MM.1S (cell line): Measurements from ENCODE around the gene CDK6.
A peak's percentile ranks its signal among the peaks of the same experiment; 100 is the strongest.

Source experiments
- DNase-seq: peaks from one replicate; pipeline ENCODE4 v3.0.0-alpha.2; 2015
- H2AFZ ChIP-seq: fragments of 300-600 bp; sonication (generic); 2 replicates; pipeline ENCODE4 v1.6.0; 2016; ENCODE audit warnings: antibody characterized with exemption, low read length
- H3F3A ChIP-seq: fragments of 300-600 bp; sonication (generic); 2 replicates; pipeline ENCODE4 v1.6.1; 2016; ENCODE audit warnings: mild to moderate bottlenecking, antibody characterized with exemption, low read length, moderate library complexity, mixed read lengths; ENCODE audit not compliant: insufficient read depth
- H3K27ac ChIP-seq: fragments of 300-600 bp; sonication (generic); 2 replicates; pipeline ENCODE4 v1.5.1; 2016; ENCODE audit warnings: mild to moderate bottlenecking, low read length
- H3K27me3 ChIP-seq: fragments of 300-600 bp; sonication (generic); replicated peaks from 2 replicates; pipeline ENCODE4 v1.6.0; 2016; ENCODE audit warnings: low read length; ENCODE audit not compliant: insufficient read depth
- H3K36me3 ChIP-seq: fragments of 300-600 bp; sonication (generic); replicated peaks from 2 replicates; pipeline ENCODE4 v1.6.1; 2016; ENCODE audit warnings: mild to moderate bottlenecking, low read length, mixed read lengths; ENCODE audit not compliant: insufficient read depth
- H3K4me1 ChIP-seq: fragments of 300-600 bp; sonication (generic); 2 replicates; pipeline ENCODE4 v1.6.1; 2016; ENCODE audit warnings: low read length, mixed read lengths
- H3K4me2 ChIP-seq: fragments of 300-600 bp; sonication (generic); 2 replicates; pipeline ENCODE4 v1.6.0; 2016; ENCODE audit warnings: low read depth, low read length
- H3K4me3 ChIP-seq: fragments of 300-600 bp; sonication (generic); 2 replicates; pipeline ENCODE4 v1.5.1; 2016; ENCODE audit warnings: low read length, mixed read lengths
- H3K79me2 ChIP-seq: fragments of 300-600 bp; sonication (generic); 2 replicates; pipeline ENCODE4 v1.6.1; 2016; ENCODE audit warnings: mixed run types, low read length, mixed read lengths
- H3K9ac ChIP-seq: fragments of 300-600 bp; sonication (generic); 2 replicates; pipeline ENCODE4 v1.6.1; 2016; ENCODE audit warnings: low read length, mixed read lengths
- H3K9me2 ChIP-seq: fragments of 300-600 bp; sonication (generic); replicated peaks from 2 replicates; pipeline ENCODE4 v1.6.1; 2016; ENCODE audit warnings: mild to moderate bottlenecking, low read length, mixed read lengths; ENCODE audit not compliant: insufficient read depth
- H3K9me3 ChIP-seq: fragments of 300-600 bp; sonication (generic); replicated peaks from 2 replicates; pipeline ENCODE4 v1.6.1; 2016; ENCODE audit warnings: mild to moderate bottlenecking, low read length, mixed read lengths; ENCODE audit not compliant: insufficient read depth
- H4K20me1 ChIP-seq: fragments of 300-600 bp; sonication (generic); 2 replicates; pipeline ENCODE4 v1.6.1; 2016; ENCODE audit warnings: mild to moderate bottlenecking, low read length, moderate library complexity, mixed read lengths; ENCODE audit not compliant: insufficient read depth
- CTCF ChIP-seq: fragments of 300-600 bp; sonication (generic); IDR thresholded peaks from 2 replicates; pipeline ENCODE4 v1.5.1; 2016; ENCODE audit warnings: antibody characterized with exemption, low read length, mixed read lengths
- EZH2 ChIP-seq: fragments of 300-600 bp; sonication (generic); optimal IDR thresholded peaks from 2 replicates; pipeline ENCODE3; 2017; ENCODE audit warnings: low read depth, mild to moderate bottlenecking, antibody characterized with exemption, low read length, mixed read lengths
- EZH2phosphoT487 ChIP-seq: fragments of 300-600 bp; sonication (generic); IDR thresholded peaks from 2 replicates; pipeline ENCODE4 v1.6.1; 2018; ENCODE audit warnings: antibody characterized with exemption, low read length

Gene CDK6

GRCh38 chr7:92589056-92589455 is 247.3 kb downstream of the CDK6 start:
- Histone ChIP-seq H3K4me3 (peak overlapping the region; percentile 93), H3K9me2 (no peaks in the 10 kb centered on the region), H3K27ac (no peak overlapping the region), H3K9ac (peak overlapping the region; percentile 90), H3K79me2 (peaks cover 61% of the 10 kb centered on the region), H3K4me2 (peak overlapping the region; percentile 86), H3F3A (peaks cover 4% of the 10 kb centered on the region; the same call in 1 of the 2 replicates), H3K27me3 (no peaks in the 10 kb centered on the region), H3K4me1 (peaks cover 21% of the 10 kb centered on the region), H4K20me1 (peaks cover 34% of the 10 kb centered on the region), H3K9me3 (no peaks in the 10 kb centered on the region), H2AFZ (no peak overlapping the region), H3K36me3 (no peaks in the 10 kb centered on the region)
- TF ChIP-seq EZH2phosphoT487 (no peak), CTCF (no peak), EZH2 (no peak)
- DNase-seq = no peak

- Histone ChIP-seq H3K4me3 (peak overlapping the region; percentile 93), H3K4me2 (peak overlapping the region; percentile 86), H3K9ac (no peak overlapping the region), H3K9me3 (no peaks in the 10 kb centered on the region), H2AFZ (no peak overlapping the region), H3K27ac (no peak overlapping the region), H3F3A (peaks cover 4% of the 10 kb centered on the region; the same call in 1 of the 2 replicates), H3K4me1 (peaks cover 21% of the 10 kb centered on the region), H3K36me3 (no peaks in the 10 kb centered on the region), H3K79me2 (peaks cover 66% of the 10 kb centered on the region), H3K27me3 (no peaks in the 10 kb centered on the region), H4K20me1 (peaks cover 35% of the 10 kb centered on the region), H3K9me2 (no peaks in the 10 kb centered on the region)
- no peak for TF ChIP-seq EZH2
- no peak for TF ChIP-seq EZH2phosphoT487
- TF ChIP-seq CTCF = no peak
- DNase-seq = no peak
Observed at GRCh38 chr7:92588561-92588960, 247.8 kb downstream of the CDK6 start.

- Histone ChIP-seq H3K79me2 (peaks cover 83% of the 10 kb centered on the region), H3K4me1 (peaks cover 21% of the 10 kb centered on the region), H3K9me3 (no peaks in the 10 kb centered on the region), H3K9ac (no peak overlapping the region), H3K27ac (no peak overlapping the region), H3K27me3 (no peaks in the 10 kb centered on the region), H3K4me2 (no peak overlapping the region), H3K4me3 (no peak overlapping the region), H3K36me3 (no peaks in the 10 kb centered on the region), H3K9me2 (no peaks in the 10 kb centered on the region), H3F3A (peaks cover 4% of the 10 kb centered on the region; the same call in 1 of the 2 replicates), H4K20me1 (peaks cover 46% of the 10 kb centered on the region), H2AFZ (no peak overlapping the region)
- no peak for DNase-seq
- TF ChIP-seq EZH2 (no peak), EZH2phosphoT487 (no peak), CTCF (no peak)
Observed at GRCh38 chr7:92586841-92587240, 249.5 kb downstream of the CDK6 start.
